Fibroblast of upper back skin (primary cell): ENCODE results near the gene EEIG1.
"Not testable (repeated sequence)": the region's sequence is repeated elsewhere in the genome, so short reads cannot be mapped to it uniquely, and the experiment has no call there.

ENCODE experiments used
- DNase-seq: peaks from one replicate; pipeline ENCODE4 v3.0.0-alpha.2; 2013

Gene EEIG1

GRCh38 chr9:127980706-127981558 lies at the start of gene EEIG1:
Gene EEIG1 (minus strand): TSS chr9:127980989. CDS start chr9:127980137, 852 bp downstream.
- peak; percentile 91 for DNase-seq

DNA sequence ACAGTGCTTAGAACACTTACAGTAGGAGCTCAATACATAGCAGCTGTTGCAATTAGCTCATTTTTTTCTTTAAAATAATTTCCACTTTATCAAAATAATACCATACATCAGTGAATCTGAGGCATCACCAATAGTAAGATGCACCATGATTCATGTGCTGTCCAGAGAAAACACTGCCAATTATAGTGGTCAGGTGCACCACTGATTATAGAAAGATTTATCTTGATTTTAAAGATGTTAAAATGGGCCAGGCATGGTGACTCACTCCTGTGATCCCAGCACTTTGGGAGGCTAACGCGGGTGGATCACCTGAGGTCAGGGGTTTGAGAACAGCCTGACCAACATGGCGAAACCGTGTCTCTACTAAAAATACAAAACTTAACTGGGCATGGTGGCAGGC lies 46.9 kb upstream of the EEIG1 start:
- DNase-seq, result no peak

GRCh38 chr9:128026773-128027541 lies 46.2 kb upstream of the EEIG1 start:
- DNase-seq, result no peak

- no peak for DNase-seq
These were observed 45.5 kb upstream of the EEIG1 start for GRCh38 chr9:128026255-128026772.

GRCh38 chr9:128025736-128026135 lies 44.9 kb upstream of the EEIG1 start:
- DNase-seq, result no peak

DNA sequence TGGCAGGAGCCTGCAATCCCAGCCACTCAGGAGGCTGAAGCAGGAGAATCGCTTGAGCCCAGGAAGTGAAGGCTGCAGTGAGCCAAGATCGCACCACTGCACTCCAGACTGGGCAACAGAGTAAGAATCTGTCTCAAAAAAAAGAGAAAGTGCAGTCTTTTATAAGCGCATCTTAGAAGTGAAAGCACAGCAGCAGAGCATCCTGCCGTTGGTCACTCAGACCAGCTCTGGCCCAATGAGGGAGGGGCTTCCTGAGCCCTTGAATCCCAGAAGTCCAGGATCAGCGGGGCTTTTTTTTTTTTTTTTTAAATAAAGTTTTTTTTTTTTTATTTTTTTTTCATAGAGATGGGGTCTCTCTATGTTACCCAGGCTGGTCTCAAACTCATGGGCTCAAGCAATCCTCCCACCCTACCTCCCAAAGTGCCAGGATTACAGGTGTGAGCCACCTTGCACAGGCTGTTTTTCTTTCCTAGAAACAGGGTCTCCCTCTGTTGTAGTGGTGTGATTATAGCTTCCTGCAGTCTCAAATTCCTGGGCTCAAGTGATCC lies 44.0 kb upstream of the EEIG1 start:
- no peak for DNase-seq

DNA sequence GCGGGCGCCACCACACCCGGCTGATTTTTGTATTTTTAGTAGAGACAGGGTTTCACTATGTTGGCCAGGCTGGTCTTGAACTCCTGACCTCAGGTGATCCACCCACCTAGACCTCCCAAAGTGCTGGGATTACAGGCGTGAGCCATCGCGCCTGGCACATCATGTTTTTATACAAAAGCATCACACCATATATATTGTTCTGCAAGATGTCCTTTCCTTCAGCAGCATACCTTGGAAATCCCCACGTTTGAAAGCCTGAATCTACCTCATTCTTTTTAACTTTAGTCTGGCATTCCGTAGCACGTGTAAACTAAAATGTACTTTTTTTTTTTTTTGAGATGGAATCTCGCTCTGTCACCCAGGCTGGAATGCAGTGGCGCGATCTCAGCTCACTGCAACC lies 42.9 kb upstream of the EEIG1 start:
- not testable (repeated sequence) for DNase-seq

- DNase-seq, result no peak
These were observed 42.1 kb upstream of the EEIG1 start for GRCh38 chr9:128022886-128023285.

- DNase-seq, result no peak
These were observed 40.3 kb upstream of the EEIG1 start for GRCh38 chr9:128021098-128021497.

DNA sequence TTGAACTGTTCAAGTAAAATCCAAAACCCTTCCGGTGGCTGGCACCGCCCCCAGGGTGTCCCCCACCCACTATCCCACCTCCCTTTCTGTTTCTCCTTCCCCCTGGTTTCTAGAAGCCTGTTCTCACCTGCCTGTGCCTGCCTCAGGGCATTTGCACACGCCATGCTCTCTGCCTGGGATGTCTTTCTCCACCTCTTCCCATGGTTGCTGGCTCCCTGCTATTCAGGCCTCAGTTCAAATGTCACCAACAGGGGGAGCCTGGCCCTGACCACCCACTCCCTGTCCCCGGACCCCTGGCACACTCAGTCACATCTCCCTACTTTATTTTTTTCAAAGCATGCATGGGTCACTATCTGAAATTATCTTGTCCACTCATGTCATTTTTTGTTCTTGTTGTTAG lies 39.9 kb upstream of the EEIG1 start:
- no peak for DNase-seq

DNA sequence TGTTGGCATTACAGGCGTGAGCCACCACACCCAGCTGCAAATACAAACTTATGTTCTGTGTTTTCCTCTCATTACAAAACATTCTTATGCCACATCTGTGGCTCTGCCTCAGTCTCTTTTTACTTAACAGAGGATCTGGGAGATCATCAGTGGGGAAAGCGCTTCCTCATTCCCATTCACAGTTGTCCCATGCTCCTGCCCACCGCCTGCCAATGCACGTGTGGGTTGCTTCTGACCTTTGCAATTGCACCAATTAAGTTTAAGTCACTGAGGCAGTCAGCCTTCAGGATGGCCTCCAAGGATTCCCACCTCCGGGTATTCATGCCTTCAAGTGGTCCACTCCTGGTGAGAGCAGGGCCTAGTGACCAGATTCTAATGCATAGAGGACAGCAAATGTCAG lies 34.9 kb upstream of the EEIG1 start:
- no peak for DNase-seq

GRCh38 chr9:128011071-128011817 lies 30.5 kb upstream of the EEIG1 start:
- DNase-seq, result no peak

DNA sequence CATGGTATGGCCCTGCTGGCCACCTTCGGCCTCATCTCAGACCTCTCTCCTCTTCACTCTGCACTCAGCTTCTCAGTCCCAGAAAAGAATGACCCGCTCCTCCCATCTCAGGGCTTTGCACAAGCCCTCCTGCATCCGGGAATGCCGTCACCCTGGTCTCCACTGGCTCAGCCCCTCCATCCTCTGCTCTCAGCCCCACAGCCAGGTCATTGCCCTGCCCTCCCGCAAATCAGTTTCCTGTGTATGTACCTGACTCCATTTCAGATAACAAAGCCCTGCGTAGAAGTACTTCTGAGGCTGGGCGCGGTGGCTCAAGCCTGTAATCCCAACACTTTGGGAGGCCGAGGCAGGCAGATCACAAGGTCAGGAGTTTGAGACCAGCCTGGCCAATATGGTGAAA lies 28.9 kb upstream of the EEIG1 start:
- no peak for DNase-seq

DNA sequence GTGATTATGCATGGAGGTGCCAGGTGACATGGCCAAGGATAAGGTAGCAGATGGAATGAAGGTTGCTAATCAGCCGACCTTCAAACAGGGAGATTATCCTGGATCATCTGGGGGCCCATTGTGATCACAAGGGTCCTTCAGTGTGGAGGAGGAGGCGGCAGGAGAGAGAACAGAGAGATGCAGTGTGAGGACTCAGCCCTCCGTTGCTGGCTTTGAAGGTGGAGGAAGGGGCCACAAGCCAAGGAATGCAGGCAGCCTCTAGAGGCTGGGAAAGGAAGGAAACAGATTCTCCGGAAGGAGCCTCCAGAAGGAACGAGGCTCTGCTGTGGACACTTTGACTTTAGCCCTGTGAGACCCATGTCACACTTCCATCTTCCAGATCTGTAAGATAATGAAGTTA lies 27.4 kb upstream of the EEIG1 start:
- no peak for DNase-seq

- peak; percentile 48 for DNase-seq
These were observed 26.9 kb upstream of the EEIG1 start for GRCh38 chr9:128007566-128008138.

DNA sequence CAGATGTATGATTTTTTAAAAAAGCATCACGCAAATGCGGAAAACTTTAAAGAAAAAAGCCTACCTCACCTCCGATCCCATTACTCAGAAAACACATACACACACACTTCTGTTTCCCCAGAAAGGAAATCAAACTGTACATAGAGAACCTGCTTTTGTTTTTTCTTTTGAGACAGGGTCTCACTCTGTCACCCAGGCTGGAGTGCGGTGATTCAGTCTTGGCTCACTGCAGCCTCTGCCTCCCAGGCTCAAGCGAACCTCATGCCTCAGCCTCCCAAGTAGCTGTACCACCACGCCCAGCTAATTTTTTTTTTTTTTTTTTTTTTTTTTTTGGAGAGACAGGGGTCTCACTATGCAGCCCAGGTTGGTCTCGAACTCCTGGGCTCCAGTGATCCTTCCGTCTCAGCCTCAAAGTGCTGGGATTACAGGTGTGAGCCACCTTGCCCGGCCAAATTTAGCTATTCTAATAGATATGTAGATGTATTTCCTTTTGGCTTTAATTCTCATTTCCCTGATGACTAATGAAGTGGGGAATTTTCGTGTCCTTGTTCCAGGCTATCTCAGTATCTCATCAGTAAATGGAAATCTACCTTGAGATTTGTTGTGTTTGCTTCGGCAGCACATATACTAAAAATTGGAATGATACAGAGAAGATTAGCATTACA lies 25.7 kb upstream of the EEIG1 start:
- DNase-seq, result peak; percentile 26

DNA sequence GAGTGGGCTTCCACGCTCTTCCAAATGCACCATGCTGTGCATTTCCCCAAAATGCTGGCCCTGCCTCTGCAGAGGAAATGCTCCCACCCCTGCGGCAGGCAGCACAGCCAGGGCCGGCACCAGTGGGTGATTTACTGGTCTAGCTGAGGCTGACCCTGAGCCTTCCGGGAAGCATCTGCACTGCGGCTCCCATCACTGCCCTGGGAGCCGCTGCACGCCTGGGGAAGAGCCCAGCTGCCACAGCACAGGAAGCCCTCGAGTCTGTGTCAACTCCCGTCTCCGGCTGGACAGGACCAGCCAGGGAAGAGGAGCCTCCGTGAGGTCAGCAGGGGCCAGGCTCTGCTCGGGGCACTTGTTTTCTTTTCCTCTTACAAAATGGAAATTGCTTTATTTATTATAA lies 25.1 kb upstream of the EEIG1 start:
- no peak for DNase-seq

- no peak for DNase-seq
These were observed 23.3 kb upstream of the EEIG1 start for GRCh38 chr9:128003966-128004604.

GRCh38 chr9:128002959-128003358 lies 22.2 kb upstream of the EEIG1 start:
- DNase-seq, result no peak

GRCh38 chr9:128001779-128002298 lies 21.1 kb upstream of the EEIG1 start:
- DNase-seq, result peak; percentile 93

GRCh38 chr9:128001151-128001778 lies 20.5 kb upstream of the EEIG1 start:
- no peak for DNase-seq
